ENCODE results near the gene ANKRD12. TPM values are rescaled to one million over a fixed set of nuclear protein-coding genes. Genes with fewer than 3 reads are reported as not detected.

Gene ANKRD12
- total RNA-seq, 1 experiment from 2014 or later: 23.5 TPM

DNA sequence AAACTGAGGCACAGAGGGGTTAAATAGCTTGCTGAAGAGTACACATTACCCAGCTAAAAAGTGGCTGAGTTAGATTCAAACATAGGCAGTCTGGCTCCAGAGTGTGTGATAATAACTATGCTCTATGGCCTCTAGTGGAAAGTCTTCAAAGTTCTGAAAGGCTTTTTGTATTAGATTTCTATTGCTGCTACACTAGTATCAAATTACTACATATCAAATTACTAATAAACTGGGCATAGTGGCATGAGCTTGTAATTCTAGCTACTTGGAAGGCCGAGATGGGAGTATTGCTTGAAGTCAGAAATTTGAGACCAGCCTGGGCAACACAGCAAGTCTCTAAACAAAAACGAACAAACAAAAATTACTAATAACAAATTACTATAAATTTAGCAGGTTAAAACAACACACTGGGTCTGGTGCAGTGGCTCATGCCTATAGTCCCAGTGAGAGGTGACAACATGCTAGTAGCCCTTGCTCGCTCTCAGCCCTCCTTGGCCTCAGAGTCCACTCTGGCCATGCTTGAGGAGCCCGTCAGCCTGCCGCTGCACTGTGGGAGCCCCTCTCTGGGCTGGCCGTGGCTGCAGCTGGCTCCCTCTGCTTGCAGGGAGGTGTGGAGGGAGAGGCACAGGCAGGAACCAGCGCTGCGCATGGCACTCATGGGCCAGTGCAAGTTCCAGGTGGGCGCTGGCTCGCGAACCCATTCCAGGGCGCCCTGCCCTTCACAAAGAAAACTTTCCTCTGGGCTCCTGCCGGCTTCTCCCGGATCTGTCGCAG lies 159.8 kb downstream of the ANKRD12 start:
- TF ChIP-seq JUND (IDR thresholded peaks at IDR 0.05) (no peak), ZFX (IDR thresholded peaks at IDR 0.05) (no peak), POLR2A (IDR thresholded peaks at IDR 0.05; ENCODE audit: borderline replicate concordance, extremely low read depth, insufficient read depth, insufficient read length) (no peak), CBX3 (IDR thresholded peaks at IDR 0.05; ENCODE audit: low read depth) (no peak), SP1 (IDR thresholded peaks at IDR 0.05; ENCODE audit: low read depth) (no peak), EZH2 (IDR thresholded peaks at IDR 0.05) (no peak), ELF1 (IDR thresholded peaks at IDR 0.05; ENCODE audit: borderline replicate concordance, low read depth) (no peak), CEBPB (IDR thresholded peaks at IDR 0.05; ENCODE audit: low read depth) (no peak), YY1 (IDR thresholded peaks at IDR 0.05; ENCODE audit: extremely low read depth, insufficient replicate concordance, low read depth, low read length) (no peak), TCF7L2 (IDR thresholded peaks at IDR 0.05; ENCODE audit: borderline replicate concordance, extremely low read depth, insufficient read depth, insufficient read length) (no peak), ZNF274 (IDR thresholded peaks at IDR 0.05; ENCODE audit: low read depth, low read length) (no peak), EGR1 (IDR thresholded peaks at IDR 0.05; ENCODE audit: low read depth) (no peak), SIN3A (IDR thresholded peaks at IDR 0.05; ENCODE audit: low read depth) (no peak), EZH2phosphoT487 (IDR thresholded peaks at IDR 0.05; ENCODE audit: borderline replicate concordance) (no peak)
- TF ChIP-seq, protein P1, sequence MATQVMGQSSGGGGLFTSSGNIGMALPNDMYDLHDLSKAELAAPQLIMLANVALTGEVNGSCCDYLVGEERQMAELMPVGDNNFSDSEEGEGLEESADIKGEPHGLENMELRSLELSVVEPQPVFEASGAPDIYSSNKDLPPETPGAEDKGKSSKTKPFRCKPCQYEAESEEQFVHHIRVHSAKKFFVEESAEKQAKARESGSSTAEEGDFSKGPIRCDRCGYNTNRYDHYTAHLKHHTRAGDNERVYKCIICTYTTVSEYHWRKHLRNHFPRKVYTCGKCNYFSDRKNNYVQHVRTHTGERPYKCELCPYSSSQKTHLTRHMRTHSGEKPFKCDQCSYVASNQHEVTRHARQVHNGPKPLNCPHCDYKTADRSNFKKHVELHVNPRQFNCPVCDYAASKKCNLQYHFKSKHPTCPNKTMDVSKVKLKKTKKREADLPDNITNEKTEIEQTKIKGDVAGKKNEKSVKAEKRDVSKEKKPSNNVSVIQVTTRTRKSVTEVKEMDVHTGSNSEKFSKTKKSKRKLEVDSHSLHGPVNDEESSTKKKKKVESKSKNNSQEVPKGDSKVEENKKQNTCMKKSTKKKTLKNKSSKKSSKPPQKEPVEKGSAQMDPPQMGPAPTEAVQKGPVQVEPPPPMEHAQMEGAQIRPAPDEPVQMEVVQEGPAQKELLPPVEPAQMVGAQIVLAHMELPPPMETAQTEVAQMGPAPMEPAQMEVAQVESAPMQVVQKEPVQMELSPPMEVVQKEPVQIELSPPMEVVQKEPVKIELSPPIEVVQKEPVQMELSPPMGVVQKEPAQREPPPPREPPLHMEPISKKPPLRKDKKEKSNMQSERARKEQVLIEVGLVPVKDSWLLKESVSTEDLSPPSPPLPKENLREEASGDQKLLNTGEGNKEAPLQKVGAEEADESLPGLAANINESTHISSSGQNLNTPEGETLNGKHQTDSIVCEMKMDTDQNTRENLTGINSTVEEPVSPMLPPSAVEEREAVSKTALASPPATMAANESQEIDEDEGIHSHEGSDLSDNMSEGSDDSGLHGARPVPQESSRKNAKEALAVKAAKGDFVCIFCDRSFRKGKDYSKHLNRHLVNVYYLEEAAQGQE (IDR thresholded peaks at IDR 0.05; ENCODE audit: low read depth): no peak
- TF ChIP-seq, protein P2, sequence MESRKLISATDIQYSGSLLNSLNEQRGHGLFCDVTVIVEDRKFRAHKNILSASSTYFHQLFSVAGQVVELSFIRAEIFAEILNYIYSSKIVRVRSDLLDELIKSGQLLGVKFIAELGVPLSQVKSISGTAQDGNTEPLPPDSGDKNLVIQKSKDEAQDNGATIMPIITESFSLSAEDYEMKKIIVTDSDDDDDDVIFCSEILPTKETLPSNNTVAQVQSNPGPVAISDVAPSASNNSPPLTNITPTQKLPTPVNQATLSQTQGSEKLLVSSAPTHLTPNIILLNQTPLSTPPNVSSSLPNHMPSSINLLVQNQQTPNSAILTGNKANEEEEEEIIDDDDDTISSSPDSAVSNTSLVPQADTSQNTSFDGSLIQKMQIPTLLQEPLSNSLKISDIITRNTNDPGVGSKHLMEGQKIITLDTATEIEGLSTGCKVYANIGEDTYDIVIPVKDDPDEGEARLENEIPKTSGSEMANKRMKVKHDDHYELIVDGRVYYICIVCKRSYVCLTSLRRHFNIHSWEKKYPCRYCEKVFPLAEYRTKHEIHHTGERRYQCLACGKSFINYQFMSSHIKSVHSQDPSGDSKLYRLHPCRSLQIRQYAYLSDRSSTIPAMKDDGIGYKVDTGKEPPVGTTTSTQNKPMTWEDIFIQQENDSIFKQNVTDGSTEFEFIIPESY (IDR thresholded peaks at IDR 0.05; ENCODE audit: extremely low read depth, insufficient replicate concordance, low read length): no peak
- TF ChIP-seq, protein P3, sequence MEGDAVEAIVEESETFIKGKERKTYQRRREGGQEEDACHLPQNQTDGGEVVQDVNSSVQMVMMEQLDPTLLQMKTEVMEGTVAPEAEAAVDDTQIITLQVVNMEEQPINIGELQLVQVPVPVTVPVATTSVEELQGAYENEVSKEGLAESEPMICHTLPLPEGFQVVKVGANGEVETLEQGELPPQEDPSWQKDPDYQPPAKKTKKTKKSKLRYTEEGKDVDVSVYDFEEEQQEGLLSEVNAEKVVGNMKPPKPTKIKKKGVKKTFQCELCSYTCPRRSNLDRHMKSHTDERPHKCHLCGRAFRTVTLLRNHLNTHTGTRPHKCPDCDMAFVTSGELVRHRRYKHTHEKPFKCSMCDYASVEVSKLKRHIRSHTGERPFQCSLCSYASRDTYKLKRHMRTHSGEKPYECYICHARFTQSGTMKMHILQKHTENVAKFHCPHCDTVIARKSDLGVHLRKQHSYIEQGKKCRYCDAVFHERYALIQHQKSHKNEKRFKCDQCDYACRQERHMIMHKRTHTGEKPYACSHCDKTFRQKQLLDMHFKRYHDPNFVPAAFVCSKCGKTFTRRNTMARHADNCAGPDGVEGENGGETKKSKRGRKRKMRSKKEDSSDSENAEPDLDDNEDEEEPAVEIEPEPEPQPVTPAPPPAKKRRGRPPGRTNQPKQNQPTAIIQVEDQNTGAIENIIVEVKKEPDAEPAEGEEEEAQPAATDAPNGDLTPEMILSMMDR (IDR thresholded peaks at IDR 0.05 in 2 of 3, conservative IDR thresholded peaks at IDR 0.05 in 1 of 3; ENCODE audit: borderline replicate concordance in 1 of 3, insufficient read depth in 1 of 3, low read depth in 2 of 3, low read length in 2 of 3): no peak
- TF ChIP-seq, protein P4, sequence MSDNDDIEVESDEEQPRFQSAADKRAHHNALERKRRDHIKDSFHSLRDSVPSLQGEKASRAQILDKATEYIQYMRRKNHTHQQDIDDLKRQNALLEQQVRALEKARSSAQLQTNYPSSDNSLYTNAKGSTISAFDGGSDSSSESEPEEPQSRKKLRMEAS (IDR thresholded peaks at IDR 0.05): no peak
- Histone ChIP-seq H3K9me3 (ENCODE audit: control insufficient read depth in 1 of 2, insufficient read depth in 1 of 2, low read depth in 1 of 2, low read length in 2 of 2) (peaks cover 0 to 5% of the 10 kb centered on the region in 2 experiments; a peak in 1 of 4 replicates), H3K4me1 (ENCODE audit: control insufficient read depth in 1 of 2, insufficient read depth in 2 of 2, low read length in 2 of 2) (no peaks in the 10 kb centered on the region), H3K4me3 (replicated peaks in 1 of 2; ENCODE audit: low read depth in 1 of 2, low read length in 2 of 2) (no peak overlapping the region), H3K4me2 (ENCODE audit: low read length) (no peak overlapping the region), H3K9ac (ENCODE audit: low read length) (no peak overlapping the region), H3K9me2 (ENCODE audit: insufficient read depth) (no peaks in the 10 kb centered on the region), H3K27ac (ENCODE audit: low read depth, low read length) (no peak overlapping the region), H3K36me3 (ENCODE audit: control insufficient read depth in 1 of 2, insufficient read depth in 2 of 2, low read length in 2 of 2) (no peaks in the 10 kb centered on the region), H3K79me2 (ENCODE audit: insufficient read depth, low read length) (no peaks in the 10 kb centered on the region), H2AFZ (ENCODE audit: low read depth, low read length, poor library complexity, severe bottlenecking) (no peak overlapping the region), H3K27me3 (ENCODE audit: insufficient read depth, low read length) (no peaks in the 10 kb centered on the region), H4K20me1 (ENCODE audit: insufficient read depth) (no peaks in the 10 kb centered on the region)
- intact Hi-C loops (cut with micrococcal nuclease): no loop called here
- ATAC-seq (no peak), DNase-seq (ENCODE audit: low read depth, low spot score) (no peak)
- ChIA-PET POLR2A (no interaction called here), RAD21 (ENCODE audit: low non-redundant PET in 1 of 2, low total read pairs in 2 of 2, uncharacterized antibody in 2 of 2, unreplicated experiment in 2 of 2) (no interaction called here), CTCF (no interaction called here)
- BruUV-seq (replicated peaks): no TSS peak
